ENCODE results near the gene BLZF1.

Gene BLZF1

GRCh38 chr1:169367686-169368405, at the start of gene BLZF1, which contains the start of gene NME7:
TSS of gene BLZF1 (plus strand) at chr1:169368195. CDS start at chr1:169369523, 1,328 bp downstream.
TSS of gene NME7 (minus strand) at chr1:169367797. CDS start at chr1:169367710, 87 bp downstream.
- TF ChIP-seq, protein P1, sequence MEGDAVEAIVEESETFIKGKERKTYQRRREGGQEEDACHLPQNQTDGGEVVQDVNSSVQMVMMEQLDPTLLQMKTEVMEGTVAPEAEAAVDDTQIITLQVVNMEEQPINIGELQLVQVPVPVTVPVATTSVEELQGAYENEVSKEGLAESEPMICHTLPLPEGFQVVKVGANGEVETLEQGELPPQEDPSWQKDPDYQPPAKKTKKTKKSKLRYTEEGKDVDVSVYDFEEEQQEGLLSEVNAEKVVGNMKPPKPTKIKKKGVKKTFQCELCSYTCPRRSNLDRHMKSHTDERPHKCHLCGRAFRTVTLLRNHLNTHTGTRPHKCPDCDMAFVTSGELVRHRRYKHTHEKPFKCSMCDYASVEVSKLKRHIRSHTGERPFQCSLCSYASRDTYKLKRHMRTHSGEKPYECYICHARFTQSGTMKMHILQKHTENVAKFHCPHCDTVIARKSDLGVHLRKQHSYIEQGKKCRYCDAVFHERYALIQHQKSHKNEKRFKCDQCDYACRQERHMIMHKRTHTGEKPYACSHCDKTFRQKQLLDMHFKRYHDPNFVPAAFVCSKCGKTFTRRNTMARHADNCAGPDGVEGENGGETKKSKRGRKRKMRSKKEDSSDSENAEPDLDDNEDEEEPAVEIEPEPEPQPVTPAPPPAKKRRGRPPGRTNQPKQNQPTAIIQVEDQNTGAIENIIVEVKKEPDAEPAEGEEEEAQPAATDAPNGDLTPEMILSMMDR (conservative IDR thresholded peaks at IDR 0.05; ENCODE audit: low read depth, low read length) = no peak
- Histone ChIP-seq H3K27ac (peak within 1 kb of the TSS; percentile 48), H3K9ac (peak within 1 kb of the TSS; percentile 38), H2AFZ (ENCODE audit: low read depth) (peak within 1 kb of the TSS; percentile 81), H3K27me3 (ENCODE audit: insufficient read depth, low read depth) (no peaks in the 10 kb centered on the region), H3K36me3 (ENCODE audit: insufficient read depth) (no peaks in the 10 kb centered on the region), H3K79me2 (ENCODE audit: insufficient read depth, low read depth) (peaks cover 12% of the 10 kb centered on the region; the same call in 1 of the 2 replicates), H3K4me1 (ENCODE audit: low read depth, poor library complexity, severe bottlenecking) (peaks cover 28% of the 10 kb centered on the region), H3K4me3 (IDR thresholded peaks at IDR 0.05; ENCODE audit: insufficient read depth, low read depth, low read length) (peak within 1 kb of the TSS; percentile 72), H4K20me1 (ENCODE audit: insufficient read depth) (no peaks in the 10 kb centered on the region), H3K4me2 (peak within 1 kb of the TSS; percentile 83)

GRCh38 chr1:169318536-169319244, 49.3 kb upstream of the BLZF1 start:
- TF ChIP-seq, protein P1 (conservative IDR thresholded peaks at IDR 0.05; ENCODE audit: low read depth, low read length) = no peak
- Histone ChIP-seq H3K27me3 (ENCODE audit: insufficient read depth, low read depth) (no peaks in the 10 kb centered on the region), H4K20me1 (ENCODE audit: insufficient read depth) (no peaks in the 10 kb centered on the region), H3K4me2 (no peak overlapping the region), H3K79me2 (ENCODE audit: insufficient read depth, low read depth) (no peaks in the 10 kb centered on the region), H3K27ac (no peak overlapping the region), H2AFZ (ENCODE audit: low read depth) (no peak overlapping the region), H3K4me1 (ENCODE audit: low read depth, poor library complexity, severe bottlenecking) (no peaks in the 10 kb centered on the region), H3K9ac (no peak overlapping the region), H3K36me3 (ENCODE audit: insufficient read depth) (no peaks in the 10 kb centered on the region), H3K4me3 (IDR thresholded peaks at IDR 0.05; ENCODE audit: insufficient read depth, low read depth, low read length) (no peak overlapping the region)

DNA sequence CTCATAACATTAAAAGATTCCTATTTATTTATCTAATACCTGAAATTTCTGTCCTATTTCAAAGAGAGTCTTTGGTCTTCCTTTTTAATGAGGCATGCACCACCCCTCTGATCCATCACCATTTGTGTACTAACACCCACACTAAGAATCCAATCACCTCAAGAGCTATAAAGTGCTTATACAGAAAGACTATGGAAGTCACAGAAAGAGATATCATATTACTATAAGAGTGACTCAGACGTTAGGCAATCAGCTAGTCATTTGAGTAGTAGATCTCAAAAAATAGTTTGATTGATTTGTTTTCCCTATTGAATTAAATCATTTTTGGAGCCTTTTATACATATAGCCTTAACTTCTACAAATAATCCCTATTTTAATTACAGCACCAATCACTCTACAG, 46.5 kb upstream of the BLZF1 start:
- no peak overlapping the region for H3K27ac ChIP-seq
- TF ChIP-seq, protein P1 (conservative IDR thresholded peaks at IDR 0.05; ENCODE audit: low read depth, low read length) = no peak
- H3K4me1 ChIP-seq (ENCODE audit: low read depth, poor library complexity, severe bottlenecking) = no peaks in the 10 kb centered on the region
- no peak overlapping the region for H3K9ac ChIP-seq
- H3K27me3 ChIP-seq (ENCODE audit: insufficient read depth, low read depth) = no peaks in the 10 kb centered on the region
- no peak overlapping the region for H3K4me2 ChIP-seq
- H3K36me3 ChIP-seq (ENCODE audit: insufficient read depth) = no peaks in the 10 kb centered on the region
- no peak overlapping the region for H3K4me3 ChIP-seq (IDR thresholded peaks at IDR 0.05; ENCODE audit: insufficient read depth, low read depth, low read length)
- no peaks in the 10 kb centered on the region for H3K79me2 ChIP-seq (ENCODE audit: insufficient read depth, low read depth)
- no peaks in the 10 kb centered on the region for H4K20me1 ChIP-seq (ENCODE audit: insufficient read depth)
- H2AFZ ChIP-seq (ENCODE audit: low read depth) = no peak overlapping the region

DNA sequence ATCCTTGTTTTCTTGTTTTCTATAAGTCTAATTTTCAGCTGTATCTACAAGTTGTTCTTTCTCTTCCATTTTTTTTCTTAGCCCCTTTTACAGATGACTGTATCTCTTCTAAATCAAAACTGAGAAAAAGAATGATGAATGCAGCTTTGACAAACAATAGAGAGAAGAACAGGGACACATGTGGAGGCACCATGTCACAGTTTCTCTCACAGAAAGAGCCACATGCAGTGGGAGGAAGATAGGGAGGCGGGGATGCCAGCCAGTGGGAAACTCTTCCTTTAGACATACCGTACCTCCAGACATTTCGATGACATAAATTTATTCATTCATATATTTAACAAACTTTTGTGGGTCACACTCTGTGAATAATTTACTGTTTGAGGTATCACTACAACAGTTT, 45.9 kb upstream of the BLZF1 start:
- H3K9ac ChIP-seq = no peak overlapping the region
- H3K79me2 ChIP-seq (ENCODE audit: insufficient read depth, low read depth) = no peaks in the 10 kb centered on the region
- no peak overlapping the region for H3K4me3 ChIP-seq (IDR thresholded peaks at IDR 0.05; ENCODE audit: insufficient read depth, low read depth, low read length)
- H2AFZ ChIP-seq (ENCODE audit: low read depth) = no peak overlapping the region
- H3K27me3 ChIP-seq (ENCODE audit: insufficient read depth, low read depth) = no peaks in the 10 kb centered on the region
- H3K4me2 ChIP-seq = no peak overlapping the region
- H3K4me1 ChIP-seq (ENCODE audit: low read depth, poor library complexity, severe bottlenecking) = no peaks in the 10 kb centered on the region
- no peaks in the 10 kb centered on the region for H4K20me1 ChIP-seq (ENCODE audit: insufficient read depth)
- H3K27ac ChIP-seq = no peak overlapping the region
- no peaks in the 10 kb centered on the region for H3K36me3 ChIP-seq (ENCODE audit: insufficient read depth)
- TF ChIP-seq, protein P1 (conservative IDR thresholded peaks at IDR 0.05; ENCODE audit: low read depth, low read length) = no peak
